Kasumi-1 (cell line): ENCODE data around the gene GUSB.
"Not testable (repeated sequence)": the region's sequence is repeated elsewhere in the genome, so short reads cannot be mapped to it uniquely, and the experiment has no call there.

Experiments
- DNase-seq, 2 experiments: peaks; one replicate each; lab custom pipeline; 2025; lab: John Stamatoyannopoulos, UW

GUSB gene

GRCh38 chr7:65981965-65982792 is at the start of gene GUSB:
TSS of gene GUSB (minus strand) at chr7:65982213. CDS start at chr7:65982183, 30 bp downstream.
- DNase-seq, result peak; percentile 76 to 83

GRCh38 chr7:66028342-66028741 is 46.3 kb upstream of the GUSB start:
- not testable (repeated sequence) for DNase-seq

GRCh38 chr7:66016131-66016461 is 34.1 kb upstream of the GUSB start:
- no peak for DNase-seq

GRCh38 chr7:66015440-66016130 is 33.6 kb upstream of the GUSB start:
- DNase-seq, result no peak

GRCh38 chr7:66013938-66014337 is 31.9 kb upstream of the GUSB start:
- DNase-seq, result peak; percentile 58

- DNase-seq, result no peak
Observed at GRCh38 chr7:66007232-66007631, 25.2 kb upstream of the GUSB start.

GRCh38 chr7:66005115-66005671 is 23.2 kb upstream of the GUSB start:
- DNase-seq, result peak; percentile 14 to 31

GRCh38 chr7:66000823-66001417 is 18.9 kb upstream of the GUSB start:
- DNase-seq, result not testable (repeated sequence)

- DNase-seq, result not testable (repeated sequence)
Observed at GRCh38 chr7:65994984-65995383, 13.0 kb upstream of the GUSB start.

- DNase-seq, result no peak
Observed at GRCh38 chr7:65992526-65992925, 10.5 kb upstream of the GUSB start.

- not testable (repeated sequence) for DNase-seq
Observed at GRCh38 chr7:65991829-65992228, 9.8 kb upstream of the GUSB start.

GRCh38 chr7:65989694-65990080 is 7.7 kb upstream of the GUSB start:
- no peak for DNase-seq

- not testable (repeated sequence) for DNase-seq
Observed at GRCh38 chr7:65988503-65988902, 6.5 kb upstream of the GUSB start.

GRCh38 chr7:65988084-65988483 is 6.1 kb upstream of the GUSB start:
- DNase-seq, result no peak

GRCh38 chr7:65983965-65984658 is 2.1 kb upstream of the GUSB start:
- no peak for DNase-seq

GRCh38 chr7:65980478-65981250 is 1.3 kb downstream of the GUSB start:
- peak; percentile 33 to 42 for DNase-seq

GRCh38 chr7:65979583-65980477 is 2.2 kb downstream of the GUSB start:
- DNase-seq, result no peak

GRCh38 chr7:65978891-65979582 is 3.0 kb downstream of the GUSB start:
- DNase-seq, result no peak

- DNase-seq, result no peak
Observed at GRCh38 chr7:65976659-65977196, 5.3 kb downstream of the GUSB start.
